8988T (cell line): ENCODE measurements around the gene SLC35E4.
"Not testable (repeated sequence)": the region's sequence is repeated elsewhere in the genome, so short reads cannot be mapped to it uniquely, and the experiment has no call there.

ENCODE experiments used
- DNase-seq: peaks from one replicate; pipeline ENCODE4 v3.0.0; 2011

SLC35E4 gene

DNA sequence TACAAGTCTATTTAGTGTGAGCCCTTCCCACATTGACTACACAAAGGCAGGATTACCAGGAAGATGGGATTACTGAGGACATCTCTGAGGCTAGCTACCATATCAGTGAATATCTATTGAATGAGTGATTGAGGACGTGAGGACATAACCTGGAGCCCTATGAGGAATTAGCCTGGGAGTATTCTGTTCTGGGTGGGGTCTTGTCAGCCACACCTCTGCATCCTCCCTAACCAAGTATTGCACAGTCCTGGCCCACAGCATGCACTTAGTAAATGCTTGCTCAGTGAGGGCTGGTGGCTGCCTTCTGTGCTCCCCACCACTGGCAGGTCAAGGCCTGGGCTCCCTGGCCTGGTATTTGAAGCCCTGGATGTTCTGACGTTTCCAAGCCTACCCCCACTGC is 17.3 kb downstream of the SLC35E4 start:
- DNase-seq = no peak

DNA sequence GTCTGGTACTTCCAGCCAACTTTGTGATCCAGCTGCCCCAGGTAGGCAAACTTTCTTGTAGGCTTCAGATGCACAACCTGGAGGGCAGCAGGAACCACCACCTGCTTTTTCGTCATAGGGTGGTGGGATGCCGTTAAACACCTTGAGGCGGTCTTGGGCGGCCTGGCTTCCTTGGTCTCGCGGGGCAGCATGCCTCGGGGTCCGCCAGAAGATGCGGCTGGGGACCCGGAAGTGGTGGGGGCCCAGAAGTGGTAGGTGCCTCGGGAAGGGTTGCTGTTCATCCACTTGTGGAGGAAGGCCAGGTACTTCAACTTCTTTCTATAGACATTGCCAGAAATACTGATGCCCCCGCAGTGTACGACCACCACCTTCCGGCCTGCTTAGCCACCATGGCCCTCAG is 18.8 kb downstream of the SLC35E4 start:
- no peak for DNase-seq

DNA sequence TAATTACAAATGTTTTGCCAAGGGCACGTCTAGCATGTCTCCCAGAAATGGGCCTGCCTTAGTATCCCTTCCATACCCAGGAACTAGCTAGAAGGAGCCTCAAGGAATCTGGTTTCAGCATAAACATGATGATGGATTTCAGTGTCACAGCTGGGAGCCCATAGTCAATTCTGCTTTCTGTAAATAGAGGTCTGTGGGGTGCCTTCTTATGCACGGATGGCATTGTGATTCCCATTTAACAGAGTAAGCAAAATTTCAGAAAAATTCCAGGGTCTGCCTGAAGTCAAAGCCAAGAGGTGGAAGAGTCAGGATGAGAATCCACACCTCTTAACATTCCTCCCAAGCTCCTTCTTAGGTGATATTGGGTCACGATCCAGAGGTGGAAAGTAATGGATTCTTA is 20.0 kb downstream of the SLC35E4 start:
- no peak for DNase-seq

DNA sequence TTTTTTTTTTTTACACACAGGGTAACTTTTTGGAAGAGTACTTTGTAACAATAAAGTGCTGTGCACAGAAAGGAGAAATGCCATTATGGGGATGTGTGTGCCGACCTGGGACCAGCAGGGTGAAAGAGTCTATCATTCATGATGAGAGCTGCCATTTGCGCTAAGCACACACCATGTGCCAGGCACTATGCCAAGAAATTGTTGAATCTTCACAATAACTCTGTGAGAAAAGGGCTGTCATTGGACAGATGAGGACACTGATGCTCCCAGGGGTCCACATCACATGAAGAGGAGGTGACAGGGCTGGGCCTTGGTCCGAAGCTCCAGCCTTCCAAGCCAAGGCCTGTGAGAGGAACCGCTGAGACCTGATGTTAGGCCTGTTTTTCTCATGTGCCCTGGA is 26.5 kb downstream of the SLC35E4 start:
- DNase-seq = no peak

DNA sequence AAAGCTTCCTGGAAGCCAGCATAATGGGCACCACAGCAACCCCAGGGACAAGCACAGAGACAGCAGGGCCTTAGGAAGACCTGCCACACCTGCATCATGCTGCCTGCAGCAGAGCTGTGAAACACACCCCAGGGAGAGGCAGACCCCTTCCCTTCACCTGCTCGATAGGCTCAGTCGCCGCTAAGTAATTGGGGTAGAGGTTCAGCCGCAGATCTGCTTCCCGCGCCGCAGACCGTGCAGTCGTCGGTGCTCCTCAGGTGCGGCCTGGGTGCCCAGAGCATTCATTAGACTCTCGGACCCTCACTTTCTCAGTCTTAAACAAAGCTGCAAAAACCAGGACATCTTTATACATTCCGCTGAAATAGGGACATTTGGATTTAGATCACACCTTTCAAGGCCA is 29.2 kb downstream of the SLC35E4 start:
- DNase-seq = no peak

DNA sequence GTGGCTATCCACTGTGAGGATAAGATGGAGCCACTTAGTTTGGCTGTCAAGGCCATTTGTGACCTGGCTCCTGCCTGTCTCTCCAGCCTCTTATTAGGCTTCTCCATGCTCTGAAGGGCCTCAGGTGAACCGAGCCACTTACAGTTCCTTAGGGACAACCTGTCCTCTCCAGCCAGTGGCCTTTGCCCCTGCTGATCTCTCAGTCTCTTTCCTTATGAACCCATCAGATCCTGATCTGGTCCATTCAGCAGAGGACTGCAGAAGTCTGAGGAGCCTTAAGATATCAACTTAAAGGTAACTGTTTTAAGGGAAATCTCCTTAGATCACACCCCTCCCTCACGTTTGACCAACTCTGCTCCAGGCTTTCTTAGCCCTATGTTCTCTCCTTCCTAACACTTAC is 29.7 kb downstream of the SLC35E4 start:
- no peak for DNase-seq

DNA sequence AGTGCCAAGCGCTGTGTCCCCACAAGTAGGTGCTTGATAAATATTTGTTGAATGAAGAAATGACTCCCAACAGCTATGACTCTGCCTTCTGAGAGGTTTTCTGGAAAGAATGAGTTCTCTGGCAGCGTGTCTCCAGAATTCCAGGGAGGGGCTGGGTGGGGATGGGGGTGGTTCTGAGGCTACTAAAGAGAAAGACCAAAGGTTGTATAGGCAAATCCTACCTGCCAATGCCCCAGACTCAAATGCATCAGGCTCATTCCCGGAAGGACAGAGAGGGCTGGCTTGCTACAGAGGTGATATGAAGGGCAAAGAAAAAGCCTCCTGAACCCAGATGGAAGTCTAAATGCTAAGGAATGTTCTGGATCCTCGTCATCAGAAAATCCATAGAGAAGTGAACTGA is 30.2 kb downstream of the SLC35E4 start:
- no peak for DNase-seq

DNA sequence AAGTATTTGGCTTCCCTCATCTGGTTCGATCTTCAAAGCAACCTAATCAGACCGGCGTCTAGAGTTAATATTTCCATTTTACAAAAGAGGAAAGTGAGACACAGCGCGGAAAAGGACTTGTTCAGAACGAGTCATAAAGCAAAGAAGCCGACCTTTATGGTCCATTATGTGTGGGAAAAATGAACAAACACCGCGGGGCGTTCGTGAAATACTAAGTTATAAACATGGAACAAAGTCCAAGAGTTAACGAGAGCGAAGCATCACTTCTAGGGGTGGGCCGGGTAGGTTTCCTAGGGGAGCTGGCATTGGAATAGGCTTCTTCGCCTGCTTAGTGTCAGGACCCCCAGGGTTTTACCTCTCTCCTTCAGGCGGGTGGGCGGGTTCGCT is 31.5 kb downstream of the SLC35E4 start:
- DNase-seq = no peak

DNA sequence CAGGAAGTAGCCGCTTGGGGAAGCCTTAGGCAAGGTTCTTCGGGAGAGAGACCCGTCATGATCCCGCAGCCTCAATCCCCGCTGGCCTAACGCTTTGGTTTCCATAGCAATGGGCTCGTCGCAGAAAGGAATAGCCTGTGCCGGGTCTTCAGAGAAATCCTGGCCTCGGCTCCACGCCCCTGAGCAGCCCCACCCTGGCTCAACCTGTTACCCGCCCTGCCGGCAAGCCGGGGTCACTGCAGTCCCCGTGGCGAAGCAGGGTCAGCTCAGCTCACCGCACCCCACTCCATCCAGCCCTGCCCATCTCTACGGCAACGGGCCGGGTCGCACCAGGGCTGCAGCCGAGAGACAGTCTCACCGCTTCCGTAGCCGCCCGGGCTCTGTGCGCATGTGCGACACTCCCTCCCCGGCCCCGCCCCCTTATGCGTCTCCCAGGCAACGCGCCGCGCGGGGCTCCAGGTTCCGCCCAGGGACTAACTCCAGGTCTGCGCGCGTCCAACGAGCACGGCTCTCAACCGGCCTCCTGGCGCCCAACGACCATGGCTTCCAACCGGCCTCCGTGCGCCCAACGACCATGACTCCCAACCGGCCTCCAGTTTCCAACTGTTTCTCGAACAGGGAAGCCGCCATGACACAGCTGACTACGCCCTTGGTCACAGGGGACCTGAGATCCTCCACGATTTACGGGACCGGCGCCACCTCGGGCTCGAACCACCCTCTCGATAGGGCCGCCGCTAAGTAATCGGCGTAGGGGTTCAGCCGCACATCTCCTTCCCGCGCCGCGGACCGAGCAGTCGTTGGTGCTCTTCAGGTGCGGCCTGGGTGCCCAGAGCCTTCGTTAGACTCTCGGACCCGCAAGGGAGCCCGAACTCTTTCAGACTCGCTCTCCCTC is 32.2 kb downstream of the SLC35E4 start, which contains the start of gene DUSP18:
Gene DUSP18, minus strand, starts transcription at position 382 of the 892 bp plus-strand sequence. CDS start 3,872 bp downstream, outside the sequence.
- peak; percentile 90 for DNase-seq

DNA sequence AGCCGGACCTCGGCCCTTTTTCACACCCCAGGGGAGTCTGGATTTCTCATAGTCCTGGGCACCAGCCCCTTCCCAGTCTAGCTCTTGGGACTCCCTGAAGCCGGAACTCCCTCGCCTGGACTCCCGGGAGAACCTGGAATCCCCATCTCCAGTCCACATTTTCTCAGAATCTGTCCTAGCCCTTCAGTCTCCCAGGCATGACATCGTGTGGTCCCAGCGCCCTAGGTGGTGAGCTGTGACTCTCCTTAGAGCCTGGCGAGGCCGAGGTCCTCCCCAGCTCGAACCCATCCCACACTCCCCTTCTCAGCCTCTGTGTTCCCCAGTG is 32.8 kb downstream of the SLC35E4 start:
- no peak for DNase-seq

DNA sequence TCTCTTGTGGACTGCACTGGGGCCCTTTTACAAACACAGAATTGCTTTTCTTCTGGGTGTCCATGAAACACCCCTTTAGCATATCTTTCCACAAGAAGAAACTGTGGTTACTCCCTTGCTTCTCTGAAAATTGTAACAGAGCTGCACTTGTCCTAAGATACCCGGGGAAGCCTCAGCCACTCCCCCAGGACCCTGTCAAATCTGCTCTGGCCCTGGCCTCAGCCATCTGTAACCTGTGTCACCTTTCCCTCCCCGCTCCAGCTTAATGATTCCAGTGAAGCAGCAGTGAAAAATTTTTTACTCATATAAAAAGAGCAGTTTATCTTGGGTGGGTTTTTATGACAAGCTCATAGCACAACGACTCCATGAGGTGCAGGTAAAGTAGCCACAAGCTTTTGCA is 35.5 kb downstream of the SLC35E4 start:
- DNase-seq = no peak

DNA sequence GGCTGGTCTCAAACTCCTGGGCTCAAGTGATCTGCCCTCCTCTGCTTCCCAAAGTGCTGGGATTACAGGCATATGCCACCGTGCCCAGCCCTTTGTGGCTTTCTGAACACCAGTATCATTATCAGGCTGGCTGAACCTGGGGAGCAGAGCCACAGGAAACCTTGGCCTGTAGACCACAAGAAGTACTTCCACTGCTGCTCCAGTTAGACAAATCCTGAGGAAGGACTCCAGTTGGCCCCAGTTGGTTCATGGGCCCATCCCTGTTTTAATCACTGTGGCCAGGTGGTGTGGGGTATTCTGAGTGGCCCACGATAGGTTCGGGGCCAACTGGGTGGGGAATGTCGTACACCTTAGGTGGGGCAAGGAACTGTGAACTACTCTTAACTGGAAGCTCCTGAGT is 37.6 kb downstream of the SLC35E4 start:
- DNase-seq = no peak

DNA sequence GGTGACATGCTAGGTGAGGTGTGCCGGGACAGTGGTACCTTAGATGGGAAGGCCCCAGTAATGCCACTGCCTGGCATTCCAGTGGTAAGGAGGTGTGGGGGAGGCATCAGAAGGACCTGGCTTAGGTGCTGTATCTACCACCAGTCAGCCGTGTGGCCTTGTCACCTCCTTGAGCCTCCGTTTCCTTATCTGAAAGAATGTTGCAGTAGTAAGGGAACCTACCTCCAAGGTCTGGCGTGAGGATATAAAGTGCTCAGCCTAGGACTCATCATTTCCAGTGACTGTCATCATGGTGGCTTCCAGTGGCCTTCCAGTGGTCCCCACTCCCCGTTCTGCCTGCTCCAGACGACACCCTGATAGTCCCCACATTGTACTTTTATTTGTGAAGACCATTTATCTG is 38.9 kb downstream of the SLC35E4 start:
- no peak for DNase-seq

DNA sequence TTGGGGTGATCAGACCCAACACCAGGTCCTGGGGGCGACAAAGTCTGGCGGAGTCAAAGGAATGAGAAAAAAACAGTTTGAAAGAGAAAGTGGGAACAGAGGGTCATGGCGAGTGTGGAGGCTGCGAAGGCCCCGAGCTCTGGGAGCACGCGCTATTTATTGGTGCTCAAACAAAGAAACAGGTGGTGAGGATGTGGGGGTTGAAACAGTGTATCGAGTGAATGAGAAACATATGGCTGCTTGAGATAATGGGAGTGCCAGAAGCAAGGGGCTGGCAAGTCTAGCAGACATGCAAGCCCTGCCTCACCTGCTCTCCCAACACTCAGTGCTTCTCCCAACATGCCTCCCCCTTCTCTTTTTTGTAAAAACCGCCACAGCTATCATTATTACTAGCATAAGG is 39.9 kb downstream of the SLC35E4 start:
- no peak for DNase-seq

DNA sequence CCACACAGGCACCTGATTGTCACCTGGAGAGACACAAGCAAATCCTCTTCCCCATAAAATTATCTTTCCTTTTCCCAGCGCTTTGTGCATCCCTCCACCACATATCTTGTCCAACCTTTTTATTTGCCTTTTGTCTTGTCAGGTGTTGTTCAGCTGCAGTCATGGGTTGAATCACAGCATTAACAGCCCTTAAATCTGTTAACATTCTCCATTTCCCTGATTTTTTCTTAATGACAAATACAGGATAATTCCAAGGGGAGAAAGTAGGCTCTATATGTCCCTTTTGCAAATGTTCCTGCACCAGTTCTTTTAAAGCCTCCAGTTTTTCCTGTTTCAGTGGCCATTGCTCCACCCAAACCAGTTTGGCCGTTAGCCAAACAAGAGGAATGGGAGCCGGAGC is 41.0 kb downstream of the SLC35E4 start:
- DNase-seq = not testable (repeated sequence)

DNA sequence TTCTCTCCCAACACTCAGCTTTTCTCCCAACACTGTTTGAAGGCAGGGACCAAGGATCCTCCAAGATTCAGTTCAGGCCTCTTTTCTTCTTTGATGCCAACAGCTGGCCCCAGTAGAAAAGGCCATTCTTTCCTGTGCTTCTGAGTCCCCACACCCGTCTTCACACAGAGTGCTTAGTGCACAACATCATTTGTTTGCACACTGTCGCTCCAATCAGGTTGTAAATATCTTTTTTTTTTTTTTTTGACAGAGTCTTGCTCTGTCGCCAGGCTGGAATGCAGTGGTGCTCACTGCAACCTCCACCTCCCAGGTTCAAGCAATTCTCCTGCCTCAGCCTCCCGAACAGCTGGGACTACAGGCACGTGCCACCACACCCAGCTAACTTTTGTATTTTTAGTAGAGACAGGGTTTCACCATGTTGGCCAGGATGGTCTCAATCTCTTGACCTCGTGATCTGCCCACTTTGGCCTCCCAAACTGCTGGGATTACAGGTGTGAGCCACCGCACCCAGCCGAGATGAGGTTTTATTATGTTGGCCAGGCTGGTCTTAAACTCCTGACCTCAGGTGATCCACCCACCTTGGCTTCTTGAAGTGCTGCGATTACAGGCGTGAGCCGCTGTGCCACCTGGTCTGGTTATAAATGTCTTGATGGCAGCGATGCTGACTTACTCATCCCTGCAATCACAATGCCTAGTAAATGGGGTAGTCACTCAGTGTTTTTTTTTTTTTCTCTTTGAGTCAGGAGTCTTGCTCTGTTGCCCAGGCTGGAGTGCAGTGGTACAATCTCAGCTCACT is 44.5 kb downstream of the SLC35E4 start:
- DNase-seq = not testable (repeated sequence)

DNA sequence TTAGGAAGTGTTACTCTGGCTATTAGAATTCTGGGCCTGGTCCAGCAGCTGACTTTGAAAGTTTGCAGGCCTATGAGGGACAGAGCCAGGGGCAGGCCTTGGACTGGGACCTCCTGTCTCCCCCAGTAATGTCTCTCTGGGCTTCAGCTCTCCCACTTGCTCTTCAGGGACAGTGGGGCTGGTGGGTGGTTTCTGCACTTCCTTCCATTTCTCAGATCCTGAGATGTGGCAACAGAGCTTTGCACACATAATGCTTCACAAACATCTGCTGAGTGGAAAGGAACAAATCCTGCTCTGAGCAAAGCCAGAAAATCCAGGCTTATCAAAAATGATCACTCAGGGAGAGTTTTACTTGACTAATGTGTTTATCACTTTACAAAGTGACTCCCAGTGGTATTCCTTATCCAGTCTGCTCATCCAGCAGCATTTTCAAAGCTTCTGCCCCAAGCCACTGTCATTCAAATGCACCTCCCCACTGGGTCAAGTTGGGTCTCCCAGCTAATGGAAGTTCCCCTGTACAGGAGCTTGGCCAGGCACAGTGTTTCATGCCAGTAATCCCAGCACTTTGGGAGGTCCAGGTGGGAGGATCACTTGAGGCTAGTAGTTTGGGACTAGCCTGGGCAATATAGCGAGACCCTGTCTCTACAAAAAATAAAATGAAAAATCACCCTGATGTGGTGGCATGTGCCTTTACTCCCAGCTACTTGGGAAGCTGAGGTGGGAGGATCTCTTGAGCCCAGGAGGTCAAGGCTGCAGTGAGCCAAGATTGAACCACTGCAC is 45.6 kb downstream of the SLC35E4 start:
- no peak for DNase-seq

DNA sequence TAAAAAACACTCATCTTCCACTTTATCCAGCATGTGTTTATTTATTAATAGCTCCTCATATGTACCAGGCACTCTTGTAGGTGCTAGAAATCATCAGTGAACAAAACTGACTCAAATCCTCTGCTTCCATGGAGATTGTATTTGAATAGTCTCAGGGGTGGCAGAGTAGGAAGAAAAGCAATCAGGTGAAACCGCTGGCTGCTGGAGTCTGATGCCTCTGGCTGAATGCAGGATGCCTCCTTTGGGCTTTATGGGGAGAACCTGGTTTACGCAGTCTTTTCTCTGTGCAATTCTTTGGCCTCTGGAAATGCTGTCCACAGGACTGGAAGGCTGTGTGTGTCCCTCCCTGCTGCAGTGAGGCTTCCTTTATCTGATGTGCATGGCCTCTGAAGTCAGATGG is 46.2 kb downstream of the SLC35E4 start:
- DNase-seq = no peak

DNA sequence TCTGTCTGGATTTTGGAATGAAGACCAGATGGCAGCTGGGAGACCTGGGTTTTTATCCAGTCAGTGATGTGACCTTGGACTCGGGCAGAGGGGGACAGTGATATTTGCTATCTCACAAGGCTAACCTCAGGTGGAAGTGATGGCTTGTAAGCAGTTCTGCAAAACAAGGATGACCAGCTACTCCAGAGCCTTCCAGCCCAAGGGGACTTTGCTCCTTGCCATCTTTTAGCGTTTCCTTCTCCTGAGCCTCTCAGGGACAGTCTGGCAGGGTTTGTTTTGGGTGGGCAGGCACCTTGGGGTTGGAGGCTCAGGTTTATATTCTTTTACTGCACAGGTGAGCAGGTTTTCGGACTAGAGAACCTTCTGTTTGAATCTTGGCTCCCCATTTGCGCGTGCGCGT is 49.6 kb downstream of the SLC35E4 start:
- no peak for DNase-seq

DNA sequence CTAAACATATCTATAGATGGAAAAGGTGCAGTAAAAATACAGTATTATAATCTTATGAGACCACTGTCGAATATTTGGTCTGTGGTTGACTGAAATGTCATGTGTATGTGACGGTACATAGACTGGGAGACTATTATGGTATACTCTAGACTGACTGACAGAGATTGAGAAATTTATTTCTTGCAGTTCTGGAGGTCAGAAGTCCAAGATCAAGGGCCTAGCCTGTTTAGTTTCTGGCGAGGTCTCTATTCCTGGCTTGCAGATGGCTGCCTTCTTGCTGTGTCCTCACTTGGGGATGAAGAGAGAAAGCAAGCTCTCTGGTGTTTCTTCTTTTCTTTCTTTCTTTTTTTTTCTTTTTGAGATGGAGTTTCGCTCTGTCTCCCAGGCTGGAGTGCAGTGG is 51.8 kb downstream of the SLC35E4 start:
- no peak for DNase-seq

DNA sequence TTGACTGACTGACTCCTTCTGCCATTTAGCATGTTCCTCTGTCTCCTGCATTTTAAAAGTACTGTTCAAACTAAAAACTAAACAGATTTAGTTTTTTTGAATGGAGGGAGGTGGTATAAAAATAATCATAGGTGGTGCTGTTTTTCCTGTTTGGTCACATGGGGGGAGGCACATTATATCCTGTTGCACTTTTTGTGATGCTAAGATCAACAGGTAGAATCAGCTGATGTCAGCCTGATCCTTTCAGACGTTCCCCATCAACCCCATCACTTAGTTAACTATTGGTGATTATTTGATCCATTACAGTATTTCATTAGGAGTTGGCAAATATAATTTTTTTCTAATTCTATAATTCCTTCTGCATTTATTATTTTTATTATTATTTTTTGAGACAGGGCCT is 54.0 kb downstream of the SLC35E4 start:
- DNase-seq = no peak

DNA sequence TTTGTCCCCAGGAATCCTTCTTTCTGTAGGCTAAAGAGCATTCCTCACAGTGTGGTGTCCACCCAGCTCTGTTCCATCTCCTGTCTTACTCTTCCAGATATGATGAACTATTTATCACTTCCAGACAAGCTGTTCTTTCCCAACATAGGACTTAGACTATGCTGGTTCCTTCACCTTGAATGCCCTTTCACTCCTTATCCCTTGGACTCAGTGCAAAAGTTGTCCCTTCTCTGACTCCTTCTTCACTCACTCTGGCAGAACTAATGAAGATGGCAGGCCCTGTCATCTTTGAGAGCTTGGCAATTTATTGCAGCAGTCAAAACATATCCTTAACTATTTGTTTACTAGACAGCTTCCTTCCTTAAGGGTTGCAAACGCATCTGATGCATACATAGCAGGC is 55.6 kb downstream of the SLC35E4 start:
- DNase-seq = no peak

DNA sequence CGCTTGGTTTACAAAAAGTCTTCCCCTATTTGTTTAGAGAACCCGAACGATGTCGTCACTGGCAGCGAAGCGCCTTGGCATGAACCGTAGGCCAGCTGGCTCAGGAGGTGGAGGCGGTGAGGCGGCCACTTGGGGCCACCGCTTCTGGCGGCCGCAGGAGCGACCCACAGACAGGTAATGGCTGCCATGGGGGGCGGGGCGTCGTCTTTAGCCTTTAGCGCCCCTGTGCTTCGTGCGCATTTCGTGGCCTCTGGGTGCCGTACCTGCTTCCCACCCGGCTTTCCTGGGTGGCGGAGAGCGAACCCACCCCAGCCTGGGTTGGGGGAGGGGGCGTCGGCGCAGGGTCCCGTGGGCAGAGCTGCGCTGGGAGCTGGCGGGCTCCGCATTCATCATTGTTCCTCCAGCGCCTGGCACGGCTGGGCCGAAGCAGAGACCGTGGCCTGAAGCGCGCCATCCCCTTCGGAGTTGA is 58.6 kb downstream of the SLC35E4 start:
- peak; percentile 62 for DNase-seq
